Measurements from ENCODE around the gene NUDT8.

Gene NUDT8, protein sequence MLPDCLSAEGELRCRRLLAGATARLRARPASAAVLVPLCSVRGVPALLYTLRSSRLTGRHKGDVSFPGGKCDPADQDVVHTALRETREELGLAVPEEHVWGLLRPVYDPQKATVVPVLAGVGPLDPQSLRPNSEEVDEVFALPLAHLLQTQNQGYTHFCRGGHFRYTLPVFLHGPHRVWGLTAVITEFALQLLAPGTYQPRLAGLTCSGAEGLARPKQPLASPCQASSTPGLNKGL

DNA sequence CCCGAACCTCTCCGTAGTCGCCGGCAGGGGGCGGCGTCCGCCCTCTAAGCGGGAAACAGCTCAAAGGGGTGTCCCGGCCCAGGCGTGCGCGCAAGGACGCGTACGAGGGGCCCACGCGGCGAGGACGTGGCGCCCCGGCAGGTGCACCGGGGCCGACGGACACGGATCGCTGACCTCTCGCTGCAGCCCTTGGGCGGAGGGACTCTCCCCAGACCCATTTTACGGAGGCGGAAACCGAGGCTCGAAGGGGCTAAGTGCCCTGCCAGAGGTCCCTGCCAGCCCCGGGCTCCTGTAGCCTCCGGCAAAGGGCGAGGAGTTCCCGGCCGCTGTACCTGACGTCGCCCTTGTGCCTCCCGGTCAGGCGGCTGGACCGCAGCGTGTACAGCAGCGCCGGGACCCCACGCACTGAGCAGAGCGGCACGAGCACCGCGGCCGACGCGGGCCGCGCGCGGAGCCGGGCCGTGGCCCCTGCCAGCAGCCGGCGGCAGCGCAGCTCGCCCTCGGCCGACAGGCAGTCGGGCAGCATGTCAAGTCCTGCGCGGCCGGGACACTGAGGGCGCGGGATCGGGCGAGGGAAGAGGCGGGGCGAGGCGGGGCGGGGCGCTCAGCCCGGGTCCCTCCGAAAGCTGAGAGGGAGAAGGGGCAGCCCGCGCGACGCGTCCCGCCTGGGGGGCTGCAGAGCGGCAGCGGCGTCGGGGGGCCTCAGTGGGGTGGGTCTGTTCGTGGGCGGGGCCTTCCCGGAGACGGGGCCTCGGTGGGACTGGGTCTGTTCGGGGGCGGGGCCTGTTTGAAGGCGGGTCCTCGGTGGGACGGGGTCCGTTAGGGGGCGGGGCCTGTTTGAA, at the start of gene NUDT8:
NUDT8 (minus strand) TSS at position 552 of the 842 bp plus-strand sequence; CDS start at position 526, 26 bp downstream.
- peak; percentile 28 for DNase-seq (ENCODE audit: low read depth)

DNA sequence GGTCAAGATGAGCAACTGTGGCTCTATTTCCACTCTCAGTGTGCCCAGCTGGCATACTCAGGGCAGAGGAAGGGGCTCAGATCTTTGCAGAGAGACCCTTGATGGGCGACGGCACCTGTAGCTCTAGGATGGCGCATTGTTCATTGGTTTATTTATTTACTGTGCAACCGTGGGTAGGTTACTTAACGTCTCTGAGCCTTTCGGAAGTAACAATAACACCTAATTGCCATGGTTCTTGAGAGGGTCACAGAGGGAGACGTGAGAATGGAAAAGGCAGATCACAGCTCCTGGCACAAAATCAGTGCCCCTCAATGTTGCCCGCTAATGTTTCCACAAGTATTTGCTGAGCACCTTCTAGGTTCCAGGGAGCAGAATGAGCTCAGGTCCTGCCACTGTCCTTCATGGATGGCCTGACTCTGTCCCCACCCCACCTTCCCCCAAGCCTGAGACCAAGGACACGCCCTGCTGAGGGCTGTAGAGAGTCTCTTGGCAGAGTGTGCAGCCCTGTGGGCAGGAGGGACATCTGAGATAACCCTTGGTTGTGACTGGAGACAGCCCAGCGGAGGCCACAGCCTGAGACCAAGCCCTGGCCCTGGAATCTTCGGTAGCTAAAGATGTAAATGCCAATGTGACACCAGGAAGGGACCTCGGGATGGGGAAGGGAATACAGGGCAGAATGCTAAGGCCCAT, 45.5 kb upstream of the NUDT8 start:
- no peak for DNase-seq (ENCODE audit: low read depth)

DNA sequence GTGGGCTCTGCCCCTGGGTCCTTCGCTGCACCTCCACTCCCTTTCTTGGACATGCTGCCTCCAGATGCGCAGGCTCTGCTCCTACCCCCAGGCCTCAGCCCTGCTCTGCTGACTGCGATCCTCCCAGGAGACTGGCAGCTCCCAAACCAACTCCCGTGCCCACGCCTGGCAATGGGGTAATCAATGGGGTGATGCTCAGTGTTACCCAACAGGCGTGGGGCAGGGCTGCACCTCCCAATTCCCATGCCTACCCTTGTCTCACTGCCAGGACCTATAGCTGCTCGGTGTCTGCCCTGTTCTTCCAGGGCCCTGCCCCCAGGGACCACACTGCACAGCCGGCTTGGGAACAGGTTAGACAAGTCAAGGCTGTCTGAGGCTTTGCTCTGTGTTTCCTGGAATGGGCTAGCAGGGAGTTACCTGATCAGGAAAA, 44.7 kb upstream of the NUDT8 start, which contains the start of gene ALDH3B2:
ALDH3B2 (minus strand) TSS at position 182 of the 430 bp plus-strand sequence. CDS start 7,688 bp downstream, outside the sequence.
- DNase-seq (ENCODE audit: low read depth): no peak

GRCh38 chr11:67673902-67674301, 44.2 kb upstream of the NUDT8 start:
- no peak for DNase-seq (ENCODE audit: low read depth)

GRCh38 chr11:67673358-67673757, 43.6 kb upstream of the NUDT8 start:
- DNase-seq (ENCODE audit: low read depth): no peak

- DNase-seq (ENCODE audit: low read depth): no peak
Measured at GRCh38 chr11:67671211-67671520, 41.4 kb upstream of the NUDT8 start.

- no peak for DNase-seq (ENCODE audit: low read depth)
Measured at GRCh38 chr11:67670316-67671210, 40.8 kb upstream of the NUDT8 start.

DNA sequence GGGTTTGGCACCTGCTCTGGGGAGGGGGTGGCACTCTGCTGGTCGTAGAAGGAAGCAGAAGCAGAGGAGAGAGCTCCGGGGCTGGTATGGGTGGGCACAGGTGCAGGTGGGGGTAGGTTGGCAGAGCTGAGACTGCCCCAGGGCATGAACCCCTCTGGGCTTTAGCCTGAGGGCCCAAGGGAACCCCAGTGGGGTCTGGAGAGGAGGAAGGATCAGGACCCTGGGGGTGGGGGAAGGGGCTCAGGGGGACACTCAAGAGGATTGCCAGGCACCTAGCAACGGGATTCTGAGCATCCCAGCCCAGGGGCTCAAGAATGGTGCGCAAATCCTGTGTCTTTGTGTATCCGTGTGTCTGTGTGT, 38.4 kb upstream of the NUDT8 start:
- DNase-seq (ENCODE audit: low read depth): no peak

DNA sequence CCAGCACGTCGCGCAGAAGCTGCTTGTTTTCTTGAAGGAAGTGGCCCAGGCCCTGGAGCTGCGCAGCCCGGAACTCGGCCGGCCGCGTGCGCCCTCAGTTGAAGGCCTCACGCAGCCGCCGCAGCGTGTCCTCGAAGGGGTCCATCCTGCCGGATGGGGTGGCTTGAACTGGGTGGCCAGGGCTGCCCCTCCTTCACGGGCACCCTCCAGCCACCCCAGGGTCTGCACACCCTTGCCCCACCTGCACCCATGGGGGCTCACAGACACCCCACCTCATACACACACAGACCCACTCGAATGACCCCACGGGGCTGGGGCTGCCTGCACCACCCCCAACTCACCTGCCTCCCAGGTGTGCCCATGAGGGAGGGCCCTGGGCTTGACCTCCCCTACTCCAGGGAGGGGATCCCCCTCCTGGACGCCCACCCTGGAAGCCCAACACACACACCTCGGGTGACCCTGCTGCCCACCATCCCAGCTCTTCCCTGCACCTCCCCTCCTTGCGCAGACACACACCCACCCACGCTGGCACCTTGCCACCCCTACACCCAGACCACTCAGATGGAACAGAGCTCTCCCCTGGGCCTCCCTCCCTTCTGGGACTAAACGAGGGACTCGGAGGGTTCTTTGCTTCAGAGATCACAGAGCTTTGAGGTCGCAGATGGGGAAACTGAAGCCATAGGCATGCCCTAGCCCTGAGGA, 37.9 kb upstream of the NUDT8 start:
- no peak for DNase-seq (ENCODE audit: low read depth)

GRCh38 chr11:67666676-67667489, 37.1 kb upstream of the NUDT8 start:
- no peak for DNase-seq (ENCODE audit: low read depth)

DNA sequence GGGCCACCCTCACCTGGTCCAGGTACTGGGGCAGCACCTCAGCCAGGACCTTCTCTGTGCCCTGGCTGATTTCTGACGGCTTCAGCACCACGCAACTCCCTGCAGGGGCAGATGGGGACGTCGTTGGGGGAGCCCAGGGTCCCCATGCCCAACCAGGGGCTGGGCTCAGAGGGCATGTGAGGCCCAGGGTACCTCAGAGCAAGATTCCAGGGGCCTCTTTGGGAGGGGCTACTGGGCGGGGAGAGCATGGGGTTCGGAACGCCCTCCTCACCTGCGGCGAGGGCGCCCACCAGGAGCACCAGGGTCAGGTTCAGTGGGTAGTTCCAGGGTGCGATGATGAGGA, 36.5 kb upstream of the NUDT8 start:
- DNase-seq (ENCODE audit: low read depth): no peak

DNA sequence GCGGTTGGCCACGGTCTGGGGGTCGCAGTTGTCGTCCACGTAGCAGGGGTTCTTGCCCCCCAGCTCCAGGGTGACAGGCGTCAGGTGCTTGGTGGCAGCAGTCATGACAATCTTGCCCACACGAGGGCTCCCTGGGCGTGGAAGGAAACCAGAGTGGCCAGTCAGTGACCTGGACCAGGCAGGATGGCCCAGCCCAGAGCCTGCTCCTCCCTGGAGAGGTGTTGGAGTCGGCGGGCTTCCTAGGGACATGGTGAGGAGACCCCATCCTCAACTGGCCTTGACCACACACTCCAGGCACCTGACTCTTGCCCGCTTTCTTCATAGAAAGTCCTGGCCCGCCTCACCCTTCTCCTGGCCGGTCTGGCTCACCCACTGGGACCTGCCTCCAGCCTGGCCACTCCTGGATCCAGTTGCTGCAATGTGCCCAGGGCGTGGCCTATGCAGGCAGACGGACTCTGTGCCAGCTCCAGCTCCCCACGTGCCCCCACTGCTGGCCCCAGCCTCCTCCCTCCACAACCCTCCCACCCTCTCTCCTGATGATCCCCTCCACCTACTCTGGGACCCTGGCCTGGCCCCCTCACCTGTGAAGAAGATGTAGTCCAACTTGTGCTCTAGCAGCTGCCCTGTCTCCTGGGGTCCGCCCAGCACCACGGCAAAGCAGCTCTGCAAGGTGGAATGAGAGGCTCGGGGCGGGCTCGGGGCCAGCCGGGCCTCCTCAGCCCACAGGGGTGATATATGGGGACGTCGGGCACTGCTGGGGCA, 36.0 kb upstream of the NUDT8 start:
- DNase-seq (ENCODE audit: low read depth): no peak

DNA sequence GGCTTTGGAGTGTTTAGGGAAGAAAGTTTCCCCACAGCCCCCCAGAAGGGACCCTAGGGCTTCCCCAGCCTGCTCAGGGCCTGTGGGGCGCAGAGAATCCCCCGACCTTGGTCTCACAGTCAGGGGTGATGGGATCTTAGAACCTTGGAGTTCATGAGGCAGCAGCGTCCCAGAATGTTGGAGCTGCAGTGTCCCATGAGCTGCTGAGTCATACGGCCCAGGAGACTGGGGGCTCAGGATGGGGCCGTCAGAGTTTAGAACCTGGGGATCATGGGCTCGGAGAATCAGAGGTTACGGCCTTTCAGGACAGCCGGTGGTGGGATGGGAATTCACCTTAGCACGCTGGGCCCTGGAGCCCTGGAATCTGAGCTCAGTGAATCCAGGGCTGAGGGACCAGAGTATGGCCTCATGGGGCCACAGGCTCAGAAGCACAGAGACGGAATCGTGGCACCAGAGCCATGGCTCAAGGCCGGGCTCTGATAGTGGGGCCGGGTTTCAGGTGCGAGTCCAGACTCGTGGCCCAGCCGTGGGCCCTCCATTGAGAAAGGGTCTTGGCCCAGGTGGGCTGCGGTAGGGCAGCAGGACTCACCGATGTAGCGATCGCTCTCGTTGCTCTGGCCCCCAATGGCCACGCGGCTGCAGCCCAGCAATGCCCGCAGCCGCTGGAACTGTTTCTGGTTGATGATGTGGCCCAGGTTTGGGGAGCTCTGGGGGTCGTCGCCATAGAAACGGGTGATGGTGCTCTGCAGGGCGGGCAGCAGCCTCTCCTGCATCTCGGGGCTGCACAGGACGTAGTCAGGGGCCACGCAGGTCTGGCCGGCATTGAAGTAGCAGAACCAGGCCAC, 35.2 kb upstream of the NUDT8 start:
- DNase-seq (ENCODE audit: low read depth): no peak

DNA sequence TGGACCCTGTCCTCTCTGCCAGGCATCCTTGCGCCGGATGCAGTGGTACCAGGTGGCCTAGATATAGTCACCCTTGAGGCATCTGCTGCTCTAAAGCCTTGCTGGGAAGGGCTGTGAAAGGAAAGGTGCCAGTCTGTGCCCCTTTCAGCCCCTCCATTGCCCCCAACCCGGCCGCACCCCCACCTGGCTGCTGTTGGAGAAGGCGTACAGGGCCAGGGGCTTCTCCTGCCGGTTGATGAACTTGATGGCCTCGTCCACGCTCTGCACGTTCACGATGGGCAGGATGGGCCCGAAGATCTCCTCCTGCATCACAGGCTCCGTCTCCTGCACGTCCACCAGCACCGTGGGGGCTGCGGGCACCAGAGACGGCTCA, 34.5 kb upstream of the NUDT8 start:
- no peak for DNase-seq (ENCODE audit: low read depth)

DNA sequence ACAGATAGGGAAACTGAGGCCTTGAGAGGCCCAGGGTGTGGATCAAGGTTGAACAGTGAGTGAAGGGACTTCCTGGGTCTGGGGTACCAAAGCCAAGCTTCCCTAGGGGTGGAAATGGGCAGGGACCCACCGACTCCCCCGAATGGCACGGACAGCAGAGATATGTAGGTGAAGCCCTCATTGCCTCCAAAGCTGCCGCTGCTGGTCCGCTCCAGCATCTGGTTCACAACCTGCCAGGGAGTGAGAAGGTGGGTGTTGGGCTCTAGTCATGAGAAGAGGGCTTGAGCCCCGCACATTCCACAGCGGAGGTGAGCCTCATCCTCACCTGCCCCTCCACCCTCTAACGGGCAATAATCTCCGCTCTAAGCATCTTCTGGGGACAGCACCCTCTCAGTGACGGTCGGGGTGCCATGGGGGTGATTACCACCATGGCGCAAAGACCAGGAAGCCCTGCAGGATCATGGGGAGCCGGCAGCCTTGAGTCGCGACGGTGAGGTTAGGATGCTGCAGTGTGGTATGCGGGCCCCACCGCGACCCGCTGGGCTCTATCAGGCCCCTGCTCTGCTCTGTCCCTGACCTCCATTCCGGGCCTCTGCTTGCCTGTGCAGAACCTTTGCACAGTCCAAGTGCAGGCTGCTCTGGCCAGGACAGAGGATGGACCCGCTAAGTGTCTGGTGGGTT, 33.9 kb upstream of the NUDT8 start:
- DNase-seq (ENCODE audit: low read depth): no peak

DNA sequence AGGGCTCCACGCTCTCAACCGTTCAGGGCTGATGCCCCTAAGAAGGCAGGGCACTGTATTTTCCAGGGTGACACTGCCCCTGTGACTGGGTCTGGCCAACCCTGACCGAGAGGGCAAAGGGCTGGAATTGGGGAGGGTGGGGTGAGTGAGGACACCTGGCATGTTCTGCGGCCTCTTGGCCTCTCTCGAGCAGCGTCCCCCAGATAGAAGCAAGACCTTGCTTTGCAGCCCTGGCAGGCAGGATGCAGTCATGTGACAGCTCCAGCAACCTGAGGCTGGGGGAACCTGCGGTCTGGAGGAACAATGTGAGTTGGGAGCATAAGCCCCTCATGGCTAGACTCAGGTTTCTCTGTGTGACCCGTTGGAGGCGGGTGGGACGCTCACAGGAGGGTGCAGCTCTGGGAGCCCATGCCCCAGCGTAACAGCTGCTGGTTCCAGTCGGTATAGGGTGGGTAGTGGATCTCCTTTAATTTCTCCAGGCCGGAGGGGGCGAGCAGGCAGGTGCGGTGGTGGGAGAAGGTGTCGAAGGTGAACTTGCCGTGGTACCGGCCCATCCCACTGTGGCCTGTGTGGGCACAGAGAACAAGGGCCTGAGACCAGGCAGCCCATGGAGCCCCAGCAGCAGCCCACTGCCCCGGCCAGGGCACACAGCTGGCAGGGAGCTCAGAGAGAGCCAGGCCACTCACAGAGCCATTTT, 33.2 kb upstream of the NUDT8 start:
- DNase-seq (ENCODE audit: low read depth): no peak

DNA sequence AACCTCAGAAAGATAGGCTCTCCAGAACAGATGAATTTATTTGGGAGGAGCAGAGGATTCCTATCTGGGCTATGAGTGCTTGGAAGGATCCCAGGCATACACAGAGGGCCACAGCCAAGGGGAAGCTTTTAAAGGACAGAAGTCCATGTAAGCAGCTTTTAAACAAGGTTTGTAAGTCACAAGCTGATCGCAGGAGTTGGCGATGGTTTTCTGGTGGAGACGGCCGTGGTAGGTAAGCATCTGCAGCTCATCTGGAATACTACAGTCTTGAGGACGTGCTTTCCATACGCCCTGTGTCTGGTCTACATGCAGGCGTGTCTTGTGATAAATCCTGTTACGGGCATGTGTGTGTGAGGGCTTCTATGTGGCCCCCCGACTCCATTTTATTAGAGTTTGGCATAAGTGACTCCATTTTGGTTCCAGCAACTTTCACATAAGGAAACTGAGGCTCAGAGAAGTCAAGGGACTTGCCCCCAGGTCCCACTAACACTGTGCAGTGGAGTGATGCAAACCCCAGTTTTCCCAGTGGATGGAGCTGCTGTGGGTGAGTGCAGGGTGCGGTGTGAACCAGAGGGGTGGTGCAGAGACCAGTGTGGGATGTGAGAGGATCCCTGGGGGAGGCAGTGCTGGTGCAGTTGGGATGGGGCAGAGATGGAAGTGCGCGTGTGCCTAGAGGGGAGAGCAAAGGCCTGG, 32.6 kb upstream of the NUDT8 start:
- no peak for DNase-seq (ENCODE audit: low read depth)

All from HS-5 (cell line).